Measurements from ENCODE around the gene LAIR2.

Gene LAIR2

DNA sequence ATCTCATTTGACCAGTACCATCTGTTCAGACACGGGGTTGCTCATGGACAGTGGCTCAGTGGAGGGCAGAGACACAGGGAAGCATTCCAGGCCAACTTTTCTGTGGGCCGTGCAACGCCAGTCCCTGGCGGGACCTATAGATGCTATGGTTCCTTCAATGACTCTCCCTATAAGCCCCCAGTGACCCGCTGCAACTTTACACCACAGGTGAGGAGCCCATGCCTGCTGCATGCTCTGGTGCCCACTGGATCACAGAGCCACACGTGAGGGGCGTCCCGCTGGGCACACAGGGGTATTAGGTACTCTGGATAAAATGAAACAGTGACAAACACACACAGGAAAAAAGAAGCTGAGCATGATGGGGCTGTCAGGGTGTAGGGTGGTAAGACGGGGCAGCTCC lies 34.3 kb downstream of the LAIR2 start:
- H3K27me3 Mint-ChIP-seq (ENCODE audit: low read depth, poor library complexity), result peaks cover 5% of the 10 kb centered on the region
- no peak overlapping the region for H3K27ac Mint-ChIP-seq
- H3K4me1 Mint-ChIP-seq, result no peaks in the 10 kb centered on the region
- no peak for TF ChIP-seq CTCF (IDR thresholded peaks at IDR 0.05)
- peaks cover 92% of the 10 kb centered on the region for H3K9me3 Mint-ChIP-seq
- H3K36me3 Mint-ChIP-seq (ENCODE audit: low read depth), result no peaks in the 10 kb centered on the region
- H3K4me3 Mint-ChIP-seq, result no peak overlapping the region
- DNase-seq, result no peak

DNA sequence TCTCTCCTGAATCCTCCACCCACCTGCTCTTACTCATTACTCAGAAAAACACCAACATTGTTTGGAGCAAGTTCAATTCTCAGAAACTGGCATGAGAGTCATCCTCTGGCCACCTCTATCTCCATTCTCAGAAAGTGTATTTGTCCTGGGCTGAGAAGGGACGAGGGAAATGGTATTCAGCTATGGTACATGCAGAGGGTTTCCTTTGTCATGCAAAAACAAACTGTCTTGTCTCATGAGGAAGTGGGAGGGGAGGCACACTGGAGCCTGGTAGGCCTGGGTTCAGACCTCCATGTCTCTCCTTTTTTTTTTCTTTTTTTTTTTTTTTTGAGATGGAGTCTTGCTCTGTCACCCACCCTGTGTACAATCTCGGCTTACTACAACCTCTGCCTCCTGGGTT lies 39.1 kb downstream of the LAIR2 start:
- Mint-ChIP-seq H3K36me3 (ENCODE audit: low read depth) (no peaks in the 10 kb centered on the region), H3K27ac (no peak overlapping the region), H3K9me3 (peaks cover 91% of the 10 kb centered on the region), H3K4me3 (no peak overlapping the region), H3K4me1 (no peaks in the 10 kb centered on the region), H3K27me3 (ENCODE audit: low read depth, poor library complexity) (no peaks in the 10 kb centered on the region)
- TF ChIP-seq CTCF (IDR thresholded peaks at IDR 0.05), result no peak
- no peak for DNase-seq

DNA sequence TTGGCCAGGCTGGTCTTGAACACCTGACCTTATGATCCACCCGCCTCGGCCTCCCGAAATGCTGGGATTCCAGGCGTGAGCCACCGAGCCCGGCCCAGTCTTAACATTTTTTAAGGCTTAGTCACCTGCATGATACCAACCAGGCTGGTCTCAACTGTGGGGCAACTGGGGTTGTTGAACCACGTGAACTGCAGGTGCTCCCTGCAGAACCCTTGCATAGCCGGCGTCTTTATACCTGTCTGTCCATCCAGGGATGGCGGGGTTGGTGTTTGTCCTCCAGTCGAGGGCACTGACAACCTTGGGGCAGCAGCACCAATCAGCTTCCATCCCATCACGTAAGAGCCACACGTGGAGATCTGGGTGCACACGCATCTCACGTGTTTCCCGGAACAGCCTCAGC lies 46.2 kb downstream of the LAIR2 start:
- H3K9me3 Mint-ChIP-seq, result peaks cover 95% of the 10 kb centered on the region

DNA sequence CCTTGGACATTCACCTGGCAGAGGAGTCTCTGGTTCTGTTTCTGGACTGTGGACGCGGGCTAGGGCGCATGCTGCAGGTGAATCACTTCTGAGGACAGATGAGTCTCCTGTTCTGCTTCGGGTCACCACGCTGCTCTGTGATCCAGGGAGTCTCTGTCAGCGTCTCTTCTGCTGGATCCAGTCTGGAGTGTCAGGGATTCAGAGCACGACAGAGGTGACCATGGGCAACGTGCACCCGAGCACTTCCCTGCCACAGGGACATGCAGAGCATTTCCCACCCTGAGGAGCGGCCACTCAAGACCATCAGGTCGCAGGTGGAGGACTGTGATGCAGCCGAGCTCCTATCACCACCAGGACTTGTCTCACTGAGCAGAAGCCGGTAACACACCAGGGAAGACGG lies 46.6 kb downstream of the LAIR2 start:
- Mint-ChIP-seq H3K27ac (no peak overlapping the region), H3K9me3 (peaks cover 95% of the 10 kb centered on the region), H3K27me3 (ENCODE audit: low read depth, poor library complexity) (peaks cover 4% of the 10 kb centered on the region), H3K4me1 (no peaks in the 10 kb centered on the region), H3K4me3 (no peak overlapping the region), H3K36me3 (ENCODE audit: low read depth) (peaks cover 7% of the 10 kb centered on the region)
- no peak for TF ChIP-seq CTCF (IDR thresholded peaks at IDR 0.05)
- DNase-seq, result no peak

More for the DNA sequence above, 46.2 kb downstream of the LAIR2 start:
- Mint-ChIP-seq H3K27me3 (ENCODE audit: low read depth, poor library complexity) (peaks cover 3% of the 10 kb centered on the region), H3K4me3 (no peak overlapping the region), H3K36me3 (ENCODE audit: low read depth) (peaks cover 7% of the 10 kb centered on the region), H3K4me1 (no peaks in the 10 kb centered on the region), H3K27ac (no peak overlapping the region)
- DNase-seq, result no peak
- no peak for TF ChIP-seq CTCF (IDR thresholded peaks at IDR 0.05)

DNA sequence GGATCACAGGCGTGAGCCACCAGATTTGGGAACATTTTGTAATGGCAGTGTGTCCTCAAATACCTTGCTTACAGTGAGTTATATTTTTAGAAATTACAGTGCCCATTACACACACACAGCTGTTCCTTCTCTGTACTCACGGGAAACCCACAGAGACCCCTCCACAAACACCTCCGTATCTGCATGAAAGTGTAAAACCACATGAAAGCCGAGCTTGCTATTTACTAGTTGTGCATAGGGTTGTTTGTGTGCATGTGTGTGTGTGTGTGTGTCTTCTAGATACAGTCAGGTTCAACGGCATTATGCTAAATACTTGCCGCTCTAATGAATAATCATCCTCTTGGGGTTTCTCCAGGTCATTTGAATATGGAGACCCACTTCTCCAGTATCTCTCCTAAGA lies 48.7 kb downstream of the LAIR2 start:
- H3K27me3 Mint-ChIP-seq (ENCODE audit: low read depth, poor library complexity), result peaks cover 8% of the 10 kb centered on the region
- no peak overlapping the region for H3K27ac Mint-ChIP-seq
- no peaks in the 10 kb centered on the region for H3K4me1 Mint-ChIP-seq
- TF ChIP-seq CTCF (IDR thresholded peaks at IDR 0.05), result no peak
- H3K36me3 Mint-ChIP-seq (ENCODE audit: low read depth), result peaks cover 7% of the 10 kb centered on the region
- H3K9me3 Mint-ChIP-seq, result peaks cover 91% of the 10 kb centered on the region
- DNase-seq, result no peak
- H3K4me3 Mint-ChIP-seq, result no peak overlapping the region

- peaks cover 8% of the 10 kb centered on the region for H3K27me3 Mint-ChIP-seq (ENCODE audit: low read depth, poor library complexity)
- H3K9me3 Mint-ChIP-seq, result peaks cover 86% of the 10 kb centered on the region
- H3K4me3 Mint-ChIP-seq, result no peak overlapping the region
- TF ChIP-seq CTCF (IDR thresholded peaks at IDR 0.05), result no peak
- H3K4me1 Mint-ChIP-seq, result no peaks in the 10 kb centered on the region
- no peak overlapping the region for H3K27ac Mint-ChIP-seq
- H3K36me3 Mint-ChIP-seq (ENCODE audit: low read depth), result peaks cover 7% of the 10 kb centered on the region
- DNase-seq, result no peak
Observed at GRCh38 chr19:54551950-54552912, 49.6 kb downstream of the LAIR2 start.
